Stimulated activated CD8-positive, alpha-beta memory T cell treated with anti-CD3 and anti-CD28 coated beads, Interleukin-7, amount 100 ng/mL, for 1 hour (primary cell): ENCODE results near the gene LEAP2.
A peak's percentile ranks its signal among the peaks of the same experiment; 100 is the strongest.
"Not testable (repeated sequence)": the region's sequence is repeated elsewhere in the genome, so short reads cannot be mapped to it uniquely, and the experiment has no call there.

Source experiments
- DNase-seq, 2 donors: peaks; one replicate each; pipeline ENCODE4 v3.0.0-alpha.2; 2020; ENCODE audit warnings: low read depth in 2 of 2

Gene LEAP2

GRCh38 chr5:132840896-132841295, 32.6 kb upstream of the LEAP2 start:
- DNase-seq: no peak

DNA sequence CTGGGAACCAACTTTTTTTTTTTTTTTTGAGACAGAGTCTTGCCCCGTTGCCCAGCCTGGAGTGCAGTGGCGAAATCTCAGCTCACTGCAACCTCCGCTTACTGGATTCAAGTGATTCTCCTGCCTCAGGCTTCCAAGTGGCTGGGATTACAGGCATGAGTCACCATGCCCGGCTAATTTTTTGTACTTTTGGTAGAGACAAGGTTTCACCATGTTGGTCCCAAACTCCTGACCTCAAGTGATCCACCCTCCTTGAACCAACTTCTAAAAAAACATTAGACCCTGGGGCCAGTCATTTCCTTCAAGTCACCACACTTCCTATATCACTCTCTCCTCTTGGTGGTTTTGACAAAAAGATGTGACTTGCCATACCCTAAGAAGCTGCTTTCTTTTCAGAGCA, 32.2 kb upstream of the LEAP2 start:
- DNase-seq: no peak

- no peak for DNase-seq
Observed at GRCh38 chr5:132848270-132848669, 25.2 kb upstream of the LEAP2 start.

GRCh38 chr5:132849347-132849746, 24.1 kb upstream of the LEAP2 start:
- no peak for DNase-seq

DNA sequence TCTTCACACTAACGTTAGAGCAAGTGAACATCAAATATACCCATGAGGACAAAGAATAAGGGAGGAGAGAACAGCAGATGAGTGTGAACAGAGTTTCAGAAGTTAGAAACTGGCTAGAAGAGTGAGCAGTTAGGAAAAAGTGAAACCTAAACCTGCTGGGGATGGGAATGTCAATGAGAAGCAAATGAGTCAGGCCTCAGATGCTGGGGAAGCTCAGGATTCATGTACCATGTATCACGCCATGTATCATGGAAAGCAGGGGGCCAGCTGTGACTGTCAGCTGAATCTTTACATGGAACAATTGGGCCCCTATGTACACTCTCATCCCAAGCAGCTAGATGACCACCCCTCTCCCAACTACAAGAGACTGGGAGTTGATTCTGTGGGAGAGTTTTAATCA, 23.4 kb upstream of the LEAP2 start:
- DNase-seq: no peak

DNA sequence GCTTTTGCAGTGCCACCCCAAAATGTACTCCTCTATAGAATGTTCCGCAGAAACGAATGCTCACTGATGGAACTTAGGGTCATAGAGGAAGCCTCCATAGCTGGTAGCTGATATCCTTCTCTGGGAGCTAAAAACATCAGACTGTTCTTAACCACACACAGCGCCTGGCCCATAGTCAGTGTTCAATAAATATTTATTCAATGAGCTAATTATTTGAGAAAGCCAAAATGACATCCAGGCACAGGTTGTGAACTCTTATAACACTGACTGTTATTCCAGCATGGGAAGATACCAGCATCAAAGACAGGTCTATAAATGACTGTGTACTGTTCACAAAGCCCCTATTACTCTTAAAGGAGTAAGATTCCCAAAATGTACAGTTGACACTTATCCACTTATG, 20.1 kb upstream of the LEAP2 start:
- no peak for DNase-seq

DNA sequence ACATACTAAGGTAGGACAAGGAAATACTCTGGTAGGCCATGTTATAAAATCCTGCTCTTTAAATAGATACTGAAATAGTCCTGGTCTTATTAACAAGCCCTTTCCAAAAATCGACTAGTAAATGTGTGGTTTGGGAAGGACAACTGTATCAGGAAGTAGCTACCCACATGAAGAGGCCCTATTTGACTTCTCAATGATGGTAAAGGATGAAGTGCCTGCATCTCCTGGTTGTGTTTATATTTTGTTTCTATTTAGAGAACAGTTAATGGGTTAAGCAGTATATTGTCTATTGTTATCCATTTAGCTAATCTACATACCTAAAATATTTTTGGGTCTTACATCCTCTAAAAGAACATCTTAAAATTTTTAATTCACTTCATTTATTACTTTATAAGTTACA, 19.7 kb upstream of the LEAP2 start:
- DNase-seq: no peak

- DNase-seq: no peak
Observed at GRCh38 chr5:132854301-132854700, 19.2 kb upstream of the LEAP2 start.

DNA sequence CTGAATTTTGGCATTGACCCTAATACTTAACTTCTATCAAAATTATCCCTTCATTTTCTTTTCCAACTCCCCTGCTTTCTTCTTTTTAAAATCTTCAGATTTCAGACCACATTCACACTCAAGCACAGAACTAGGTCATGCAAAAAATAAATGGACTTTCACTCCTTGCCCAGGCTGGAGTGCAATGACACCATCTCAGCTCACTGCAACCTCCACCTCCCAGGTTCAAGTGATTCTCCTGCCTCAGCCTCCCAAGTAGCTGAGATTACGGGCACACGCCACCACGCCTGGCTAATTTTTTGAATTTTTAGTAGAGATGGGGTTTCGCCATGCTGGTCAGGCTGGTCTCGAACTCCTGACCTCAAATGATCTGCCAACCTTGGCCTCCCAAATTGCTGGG, 18.5 kb upstream of the LEAP2 start:
- not testable (repeated sequence) for DNase-seq

- no peak for DNase-seq
Observed at GRCh38 chr5:132856011-132856410, 17.5 kb upstream of the LEAP2 start.

DNA sequence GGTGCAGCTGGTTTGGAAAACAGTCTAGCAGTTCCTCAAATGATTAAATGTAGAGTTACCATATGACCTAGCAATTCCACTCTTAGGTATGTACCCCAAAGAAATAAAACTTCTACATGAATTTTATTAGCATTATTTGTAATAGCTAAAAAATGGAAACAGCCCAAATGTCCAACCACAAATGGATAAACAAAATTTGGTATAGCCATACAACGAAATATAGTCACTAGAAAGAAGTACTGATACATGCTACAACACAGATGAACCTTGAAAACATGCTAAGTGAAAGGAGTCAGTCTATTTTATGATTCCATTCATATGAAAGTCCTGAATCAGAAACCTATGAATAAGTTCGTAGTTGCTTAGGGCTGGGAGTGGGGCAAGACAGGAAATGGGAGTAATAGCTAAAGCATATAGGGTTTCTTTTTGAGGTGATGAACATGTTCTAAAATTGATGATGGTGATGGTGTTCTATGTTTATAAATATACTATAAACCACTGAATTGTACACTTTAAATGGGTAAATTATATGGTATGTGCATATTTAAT, 13.5 kb upstream of the LEAP2 start:
- DNase-seq: no peak

DNA sequence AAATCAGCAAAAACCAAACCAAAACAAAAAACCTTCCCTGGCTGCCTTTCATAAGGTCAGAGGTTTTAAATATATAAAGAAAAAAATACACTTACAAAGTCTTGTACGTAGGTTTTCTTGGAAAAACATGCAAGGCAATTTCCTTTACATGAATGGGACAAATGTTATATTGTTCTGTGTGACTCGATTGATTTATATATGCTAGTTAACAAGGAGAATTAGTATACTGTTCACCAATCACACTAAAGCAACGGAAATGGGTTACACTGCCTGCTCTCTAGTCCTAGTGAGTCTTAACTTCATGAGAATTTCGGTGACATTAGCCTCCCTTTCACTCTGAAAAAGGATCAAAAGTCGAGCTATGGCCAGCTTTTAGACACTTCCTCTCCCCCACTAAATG, 12.7 kb upstream of the LEAP2 start:
- no peak for DNase-seq

- no peak for DNase-seq
Observed at GRCh38 chr5:132865668-132866341, 7.7 kb upstream of the LEAP2 start.

DNA sequence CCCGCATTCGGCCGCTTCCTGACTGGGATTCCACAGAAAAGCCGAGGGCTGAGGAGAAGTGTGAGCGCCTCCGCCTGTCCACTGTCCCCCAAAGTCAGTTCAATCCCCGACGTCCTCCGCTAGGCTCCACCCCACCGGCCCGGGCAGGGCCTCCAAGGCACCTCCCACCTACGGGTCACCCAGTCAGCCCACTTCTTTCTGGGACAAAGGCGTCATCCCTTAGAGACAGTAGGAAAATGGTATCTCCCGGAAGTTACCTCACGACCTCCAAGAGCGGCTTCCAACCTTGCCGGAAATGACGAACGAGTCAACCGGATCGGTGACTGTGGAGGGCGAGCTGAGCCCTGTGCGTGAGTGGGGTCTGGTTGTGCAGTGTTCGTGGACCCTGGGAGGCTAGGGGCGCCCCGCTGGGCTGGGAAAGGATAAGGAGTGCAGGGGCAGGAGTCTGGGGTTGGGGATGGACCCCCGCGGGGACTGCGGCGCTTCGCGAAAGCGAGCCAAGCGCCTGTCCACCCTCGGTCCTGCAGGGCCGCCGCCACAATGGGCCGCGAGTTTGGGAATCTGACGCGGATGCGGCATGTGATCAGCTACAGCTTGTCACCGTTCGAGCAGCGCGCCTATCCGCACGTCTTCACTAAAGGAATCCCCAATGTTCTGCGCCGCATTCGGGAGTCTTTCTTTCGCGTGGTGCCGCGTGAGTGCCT, 7.0 kb upstream of the LEAP2 start, which contains the start of the genes GDF9 and UQCRQ:
Gene GDF9, minus strand, starts transcription at position 128 of the 704 bp plus-strand sequence. CDS start 1,936 bp downstream, outside the sequence.
Gene UQCRQ, plus strand, starts transcription at position 301 of the 704 bp plus-strand sequence. Its CDS starts 240 bp downstream, at position 541.
- peak; percentile 76 to 80 for DNase-seq

- DNase-seq: no peak
Observed at GRCh38 chr5:132867046-132867451, 6.4 kb upstream of the LEAP2 start.

DNA sequence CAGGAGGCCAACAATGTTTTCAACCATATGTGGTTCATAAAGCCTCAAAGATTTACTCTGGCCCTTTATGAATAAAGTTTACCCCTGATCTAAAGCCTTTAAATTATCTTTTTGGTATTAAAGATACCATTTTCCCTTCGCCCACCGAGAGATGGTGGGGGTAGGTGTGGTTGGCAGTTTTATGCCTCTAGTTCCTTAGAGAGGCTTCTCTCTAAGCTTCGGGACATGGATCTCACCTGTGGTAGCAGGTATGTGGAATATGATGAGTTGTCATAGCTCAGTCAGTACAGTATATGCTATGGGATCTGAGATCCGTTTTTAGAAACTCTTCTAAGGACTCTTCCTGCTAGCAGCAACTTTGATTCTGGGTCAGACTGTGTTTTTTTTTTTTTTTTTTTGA, 4.7 kb upstream of the LEAP2 start:
- DNase-seq: no peak

DNA sequence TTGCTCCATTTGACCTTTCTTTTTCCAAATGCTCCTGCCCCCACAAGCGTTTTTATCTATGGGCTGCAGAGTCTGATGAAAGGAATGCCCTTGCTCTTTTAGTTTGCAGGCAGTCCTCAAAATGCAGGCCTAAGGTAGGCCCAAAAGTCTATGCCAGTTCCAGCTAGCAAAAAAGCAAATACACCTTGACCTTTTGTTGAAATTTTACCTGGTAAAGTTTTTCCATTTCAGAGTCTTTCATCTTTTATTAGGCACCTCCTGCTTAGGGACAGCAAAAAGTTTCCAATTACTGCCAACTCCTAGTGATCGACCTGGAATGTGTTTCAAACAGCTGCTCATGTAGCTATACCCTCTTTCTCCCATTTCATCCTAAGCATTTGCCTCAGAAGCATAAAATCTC, 2.7 kb upstream of the LEAP2 start:
- DNase-seq: no peak

GRCh38 chr5:132871459-132872284, 1.8 kb upstream of the LEAP2 start:
- DNase-seq: no peak

- no peak for DNase-seq
Observed at GRCh38 chr5:132872788-132873118, 715 bp upstream of the LEAP2 start.

DNA sequence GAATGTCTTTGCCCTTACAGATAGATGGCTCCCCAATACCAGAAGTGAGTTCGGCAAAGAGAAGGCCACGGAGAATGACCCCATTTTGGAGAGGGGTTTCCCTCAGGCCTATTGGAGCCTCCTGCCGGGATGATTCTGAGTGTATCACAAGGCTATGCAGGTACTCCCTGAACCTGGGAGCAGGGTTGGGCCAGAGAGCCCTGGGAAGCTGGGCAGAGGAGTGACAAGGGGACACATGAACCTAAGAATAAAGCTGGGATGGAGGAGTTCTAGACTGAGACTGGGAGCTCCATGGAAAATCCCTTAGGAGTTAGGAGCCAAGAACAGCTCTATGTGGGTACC, 433 bp downstream of the LEAP2 start:
- DNase-seq: no peak

- DNase-seq: no peak
Observed at GRCh38 chr5:132876020-132876759, 2.7 kb downstream of the LEAP2 start.

- DNase-seq: no peak
Observed at GRCh38 chr5:132877466-132877865, 4.0 kb downstream of the LEAP2 start.
